K562 (cell line): Measurements from ENCODE around the gene LIX1. TPM values are rescaled to one million over a fixed set of nuclear protein-coding genes. Genes with fewer than 3 reads are reported as not detected.

Experiments used
- BCOR ChIP-seq: fragments of 450-650 bp; IDR thresholded peaks from 2 replicates; pipeline ENCODE4 v1.6.1; 2016
- CHD2 ChIP-seq: IDR thresholded peaks from 2 replicates; pipeline ENCODE4 v1.6.1; 2011; ENCODE audit warnings: low read depth, low read length
- EWSR1 ChIP-seq: fragments of 450-650 bp; IDR thresholded peaks from 2 replicates; pipeline ENCODE4 v1.6.1; 2018; ENCODE audit warnings: borderline replicate concordance, mild to moderate bottlenecking, low read depth, moderate library complexity; ENCODE audit not compliant: partially characterized antibody
- MECOM ChIP-seq: fragments of 250-450 bp; sonication (Bioruptor Pico); IDR thresholded peaks from 2 replicates; pipeline ENCODE4 v1.8.0; 2022; ENCODE audit warnings: inconsistent platforms
- NRF1 ChIP-seq, 2 experiments: fragments of 450-650 bp; IDR thresholded peaks in 1 of 2; conservative IDR thresholded peaks in 1 of 2; 2 replicates each; pipeline ENCODE4 v1.6.1; 2014; ENCODE audit warnings: mild to moderate bottlenecking in 2 of 2
- PURB ChIP-seq: sonication (generic); formaldehyde crosslinking; IDR thresholded peaks from 2 replicates; pipeline ENCODE4 v1.9.0; 2021; ENCODE audit warnings: low read depth, mild to moderate bottlenecking, missing genetic modification reagents
- RAD51 ChIP-seq: fragments of 450-650 bp; IDR thresholded peaks from 2 replicates; pipeline ENCODE4 v1.7.1; 2016; ENCODE audit warnings: low read depth, mild to moderate bottlenecking, borderline replicate concordance
- TBL1XR1 ChIP-seq, 2 experiments: IDR thresholded peaks; 2 replicates each; pipeline ENCODE4 v1.6.1; 2012; ENCODE audit warnings: improper control_type of control experiment in 2 of 2, low read length in 2 of 2, mild to moderate bottlenecking in 1 of 2
- ZBTB8A ChIP-seq: fragments of 450-650 bp; IDR thresholded peaks from 2 replicates; pipeline ENCODE4 v1.6.1; 2018; ENCODE audit warnings: mild to moderate bottlenecking, moderate library complexity; ENCODE audit not compliant: partially characterized antibody
- ZNF76 ChIP-seq: fragments of 250-450 bp; sonication (Bioruptor Pico); IDR thresholded peaks from 2 replicates; pipeline ENCODE4 v1.4.0; 2020; ENCODE audit warnings: mild to moderate bottlenecking, moderate library complexity, borderline replicate concordance
- polyA plus RNA-seq, 8 experiments: library from polyadenylated mRNA; depleted of rRNA in 4 of 8; stranded (reverse) in 5 of 8; unstranded in 3 of 8; fragments of >200 nt; fragmentation: Nextera tagmentation in 2 of 8; fragmentation: Illumina TruSeq in 1 of 8; extraction: Ambion mirVana in 2 of 8; extraction: Trizol in 1 of 8; gene quantifications; 2 replicates each; pipeline versions ENCODE4 v1.2.1 to v1.2.3, GENCODE V29; 2011 to 2014; ENCODE audit warnings: inconsistent platforms in 1 of 8, missing spikeins in 1 of 8
- total RNA-seq, 7 experiments: library from RNA; depleted of rRNA in 6 of 7; stranded (reverse); fragments of >200 nt in 6 of 7; fragmentation: Illumina TruSeq in 2 of 7; extraction: Trizol in 2 of 7; gene quantifications; 2 replicates each; pipeline versions ENCODE4 v1.2.1 to v1.2.3, GENCODE V29; 2011 to 2021; ENCODE audit warnings: low replicate concordance in 1 of 7
- TF ChIP-seq, protein P1 (sequence below): fragments of 450-650 bp; IDR thresholded peaks from 2 replicates; pipeline ENCODE4 v1.6.1; 2016; ENCODE audit warnings: mild to moderate bottlenecking, moderate library complexity
- TF ChIP-seq, protein P2 (sequence below): fragments of 250-450 bp; sonication (Bioruptor Pico); IDR thresholded peaks from 2 replicates; pipeline ENCODE4 v1.5.0; 2021
- TF ChIP-seq, protein P3 (sequence below): sonication (generic); formaldehyde crosslinking; IDR thresholded peaks from 2 replicates; pipeline ENCODE4 v1.9.0; 2022; ENCODE audit warnings: mild to moderate bottlenecking, missing genetic modification reagents

Gene LIX1
- total and polyA plus RNA-seq, 9 of the 15 experiments (the other 6 are each of a cell fraction or from before 2014, with no cell fraction given): 0.01 to 0.18 TPM; not detected in 7

DNA sequence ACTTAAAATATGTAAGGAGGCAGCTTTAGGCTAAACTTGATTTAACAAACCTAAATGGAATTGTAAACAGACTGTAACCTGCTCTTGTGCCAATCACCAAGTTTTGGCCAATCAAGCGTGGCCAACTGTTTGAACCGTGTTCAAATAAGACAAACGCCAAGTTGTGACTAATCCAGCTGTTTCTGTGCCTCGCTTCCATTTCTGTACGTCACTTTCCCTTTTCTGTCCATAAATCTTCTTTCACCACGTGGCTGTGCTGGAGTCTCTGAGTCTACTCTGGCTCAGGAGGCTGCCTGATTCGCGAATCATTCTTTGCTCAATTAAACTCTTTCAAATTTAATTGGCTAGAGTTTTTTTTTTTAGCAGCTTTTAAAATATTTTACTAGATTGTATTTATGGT lies 71.3 kb downstream of the LIX1 start (continued):
- TF ChIP-seq, protein P1, sequence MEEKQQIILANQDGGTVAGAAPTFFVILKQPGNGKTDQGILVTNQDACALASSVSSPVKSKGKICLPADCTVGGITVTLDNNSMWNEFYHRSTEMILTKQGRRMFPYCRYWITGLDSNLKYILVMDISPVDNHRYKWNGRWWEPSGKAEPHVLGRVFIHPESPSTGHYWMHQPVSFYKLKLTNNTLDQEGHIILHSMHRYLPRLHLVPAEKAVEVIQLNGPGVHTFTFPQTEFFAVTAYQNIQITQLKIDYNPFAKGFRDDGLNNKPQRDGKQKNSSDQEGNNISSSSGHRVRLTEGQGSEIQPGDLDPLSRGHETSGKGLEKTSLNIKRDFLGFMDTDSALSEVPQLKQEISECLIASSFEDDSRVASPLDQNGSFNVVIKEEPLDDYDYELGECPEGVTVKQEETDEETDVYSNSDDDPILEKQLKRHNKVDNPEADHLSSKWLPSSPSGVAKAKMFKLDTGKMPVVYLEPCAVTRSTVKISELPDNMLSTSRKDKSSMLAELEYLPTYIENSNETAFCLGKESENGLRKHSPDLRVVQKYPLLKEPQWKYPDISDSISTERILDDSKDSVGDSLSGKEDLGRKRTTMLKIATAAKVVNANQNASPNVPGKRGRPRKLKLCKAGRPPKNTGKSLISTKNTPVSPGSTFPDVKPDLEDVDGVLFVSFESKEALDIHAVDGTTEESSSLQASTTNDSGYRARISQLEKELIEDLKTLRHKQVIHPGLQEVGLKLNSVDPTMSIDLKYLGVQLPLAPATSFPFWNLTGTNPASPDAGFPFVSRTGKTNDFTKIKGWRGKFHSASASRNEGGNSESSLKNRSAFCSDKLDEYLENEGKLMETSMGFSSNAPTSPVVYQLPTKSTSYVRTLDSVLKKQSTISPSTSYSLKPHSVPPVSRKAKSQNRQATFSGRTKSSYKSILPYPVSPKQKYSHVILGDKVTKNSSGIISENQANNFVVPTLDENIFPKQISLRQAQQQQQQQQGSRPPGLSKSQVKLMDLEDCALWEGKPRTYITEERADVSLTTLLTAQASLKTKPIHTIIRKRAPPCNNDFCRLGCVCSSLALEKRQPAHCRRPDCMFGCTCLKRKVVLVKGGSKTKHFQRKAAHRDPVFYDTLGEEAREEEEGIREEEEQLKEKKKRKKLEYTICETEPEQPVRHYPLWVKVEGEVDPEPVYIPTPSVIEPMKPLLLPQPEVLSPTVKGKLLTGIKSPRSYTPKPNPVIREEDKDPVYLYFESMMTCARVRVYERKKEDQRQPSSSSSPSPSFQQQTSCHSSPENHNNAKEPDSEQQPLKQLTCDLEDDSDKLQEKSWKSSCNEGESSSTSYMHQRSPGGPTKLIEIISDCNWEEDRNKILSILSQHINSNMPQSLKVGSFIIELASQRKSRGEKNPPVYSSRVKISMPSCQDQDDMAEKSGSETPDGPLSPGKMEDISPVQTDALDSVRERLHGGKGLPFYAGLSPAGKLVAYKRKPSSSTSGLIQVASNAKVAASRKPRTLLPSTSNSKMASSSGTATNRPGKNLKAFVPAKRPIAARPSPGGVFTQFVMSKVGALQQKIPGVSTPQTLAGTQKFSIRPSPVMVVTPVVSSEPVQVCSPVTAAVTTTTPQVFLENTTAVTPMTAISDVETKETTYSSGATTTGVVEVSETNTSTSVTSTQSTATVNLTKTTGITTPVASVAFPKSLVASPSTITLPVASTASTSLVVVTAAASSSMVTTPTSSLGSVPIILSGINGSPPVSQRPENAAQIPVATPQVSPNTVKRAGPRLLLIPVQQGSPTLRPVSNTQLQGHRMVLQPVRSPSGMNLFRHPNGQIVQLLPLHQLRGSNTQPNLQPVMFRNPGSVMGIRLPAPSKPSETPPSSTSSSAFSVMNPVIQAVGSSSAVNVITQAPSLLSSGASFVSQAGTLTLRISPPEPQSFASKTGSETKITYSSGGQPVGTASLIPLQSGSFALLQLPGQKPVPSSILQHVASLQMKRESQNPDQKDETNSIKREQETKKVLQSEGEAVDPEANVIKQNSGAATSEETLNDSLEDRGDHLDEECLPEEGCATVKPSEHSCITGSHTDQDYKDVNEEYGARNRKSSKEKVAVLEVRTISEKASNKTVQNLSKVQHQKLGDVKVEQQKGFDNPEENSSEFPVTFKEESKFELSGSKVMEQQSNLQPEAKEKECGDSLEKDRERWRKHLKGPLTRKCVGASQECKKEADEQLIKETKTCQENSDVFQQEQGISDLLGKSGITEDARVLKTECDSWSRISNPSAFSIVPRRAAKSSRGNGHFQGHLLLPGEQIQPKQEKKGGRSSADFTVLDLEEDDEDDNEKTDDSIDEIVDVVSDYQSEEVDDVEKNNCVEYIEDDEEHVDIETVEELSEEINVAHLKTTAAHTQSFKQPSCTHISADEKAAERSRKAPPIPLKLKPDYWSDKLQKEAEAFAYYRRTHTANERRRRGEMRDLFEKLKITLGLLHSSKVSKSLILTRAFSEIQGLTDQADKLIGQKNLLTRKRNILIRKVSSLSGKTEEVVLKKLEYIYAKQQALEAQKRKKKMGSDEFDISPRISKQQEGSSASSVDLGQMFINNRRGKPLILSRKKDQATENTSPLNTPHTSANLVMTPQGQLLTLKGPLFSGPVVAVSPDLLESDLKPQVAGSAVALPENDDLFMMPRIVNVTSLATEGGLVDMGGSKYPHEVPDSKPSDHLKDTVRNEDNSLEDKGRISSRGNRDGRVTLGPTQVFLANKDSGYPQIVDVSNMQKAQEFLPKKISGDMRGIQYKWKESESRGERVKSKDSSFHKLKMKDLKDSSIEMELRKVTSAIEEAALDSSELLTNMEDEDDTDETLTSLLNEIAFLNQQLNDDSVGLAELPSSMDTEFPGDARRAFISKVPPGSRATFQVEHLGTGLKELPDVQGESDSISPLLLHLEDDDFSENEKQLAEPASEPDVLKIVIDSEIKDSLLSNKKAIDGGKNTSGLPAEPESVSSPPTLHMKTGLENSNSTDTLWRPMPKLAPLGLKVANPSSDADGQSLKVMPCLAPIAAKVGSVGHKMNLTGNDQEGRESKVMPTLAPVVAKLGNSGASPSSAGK: 0 out of 2 replicates have a peak, but pooled peaks have one; percentile 6
- TF ChIP-seq CHD2: no peak
- no peak for TF ChIP-seq RAD51
- no peak for TF ChIP-seq EWSR1
- no peak for TF ChIP-seq MECOM (CRISPR knock-in tag)
- TF ChIP-seq, protein P2, sequence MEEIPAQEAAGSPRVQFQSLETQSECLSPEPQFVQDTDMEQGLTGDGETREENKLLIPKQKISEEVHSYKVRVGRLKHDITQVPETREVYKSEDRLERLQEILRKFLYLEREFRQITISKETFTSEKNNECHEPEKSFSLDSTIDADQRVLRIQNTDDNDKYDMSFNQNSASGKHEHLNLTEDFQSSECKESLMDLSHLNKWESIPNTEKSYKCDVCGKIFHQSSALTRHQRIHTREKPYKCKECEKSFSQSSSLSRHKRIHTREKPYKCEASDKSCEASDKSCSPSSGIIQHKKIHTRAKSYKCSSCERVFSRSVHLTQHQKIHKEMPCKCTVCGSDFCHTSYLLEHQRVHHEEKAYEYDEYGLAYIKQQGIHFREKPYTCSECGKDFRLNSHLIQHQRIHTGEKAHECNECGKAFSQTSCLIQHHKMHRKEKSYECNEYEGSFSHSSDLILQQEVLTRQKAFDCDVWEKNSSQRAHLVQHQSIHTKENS: no peak
- TF ChIP-seq ZNF76 (CRISPR knock-in tag): no peak
- TF ChIP-seq ZBTB8A: no peak
- TF ChIP-seq BCOR: no peak
- TF ChIP-seq PURB (CRISPR knock-in tag): no peak
- TF ChIP-seq TBL1XR1 (IDR thresholded peaks at IDR 0.05; ENCODE audit: low read length in 2 of 2): no peak
- no peak for TF ChIP-seq NRF1 (conservative IDR thresholded peaks at IDR 0.05 in 1 of 2, IDR thresholded peaks at IDR 0.05 in 1 of 2)
- TF ChIP-seq, protein P3, sequence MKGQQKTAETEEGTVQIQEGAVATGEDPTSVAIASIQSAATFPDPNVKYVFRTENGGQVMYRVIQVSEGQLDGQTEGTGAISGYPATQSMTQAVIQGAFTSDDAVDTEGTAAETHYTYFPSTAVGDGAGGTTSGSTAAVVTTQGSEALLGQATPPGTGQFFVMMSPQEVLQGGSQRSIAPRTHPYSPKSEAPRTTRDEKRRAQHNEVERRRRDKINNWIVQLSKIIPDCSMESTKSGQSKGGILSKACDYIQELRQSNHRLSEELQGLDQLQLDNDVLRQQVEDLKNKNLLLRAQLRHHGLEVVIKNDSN (CRISPR knock-in tag): no peak
